SIG-M5 (cell line): ENCODE results near the gene CTNNBL1.
"Not testable (repeated sequence)": the region's sequence is repeated elsewhere in the genome, so short reads cannot be mapped to it uniquely, and the experiment has no call there.

Experiments
- DNase-seq: peaks from one replicate; lab custom pipeline; 2025; lab: John Stamatoyannopoulos, UW

Gene CTNNBL1

DNA sequence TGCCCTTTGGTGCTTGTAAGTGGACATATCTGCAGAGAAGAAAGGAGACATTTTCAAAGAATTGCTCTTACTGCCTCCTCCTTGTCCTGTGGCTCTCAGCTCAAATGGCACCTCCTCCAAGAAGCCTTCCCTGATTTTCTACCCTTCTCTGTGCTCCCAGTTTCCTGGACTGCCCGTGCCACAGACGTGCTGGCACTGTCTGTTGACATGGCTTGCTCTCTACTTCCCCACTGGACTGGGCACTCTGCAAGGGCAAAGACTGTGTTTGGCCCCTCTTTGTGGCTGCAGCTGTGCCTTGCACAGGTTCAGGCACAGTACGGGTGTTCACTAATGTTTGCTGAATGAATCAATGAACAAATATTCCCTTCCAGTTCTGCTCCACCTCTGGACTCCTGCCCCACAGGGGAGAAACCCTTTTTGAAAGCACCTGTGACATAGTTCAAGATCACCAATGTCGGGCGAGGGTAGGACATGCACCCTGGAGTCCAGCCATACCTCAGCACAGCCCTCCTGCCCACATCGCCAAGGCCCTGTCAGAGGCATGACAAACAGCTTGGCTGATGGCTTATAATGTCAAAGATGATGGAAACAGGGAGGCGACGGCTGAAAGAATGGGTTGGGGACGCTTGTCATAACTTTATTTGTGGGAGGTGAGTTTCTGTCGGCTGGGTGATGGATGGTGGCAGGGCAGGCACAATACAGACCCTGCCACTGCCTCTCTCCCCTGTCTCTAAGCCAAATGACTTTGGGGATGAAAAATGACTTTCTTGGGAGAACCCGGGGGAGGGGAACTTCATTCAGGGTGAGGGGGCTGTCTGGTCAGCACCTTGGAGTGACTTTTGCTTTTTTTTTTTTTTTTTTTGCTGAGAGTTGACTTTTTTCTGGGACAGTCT lies 15.6 kb upstream of the CTNNBL1 start:
- no peak for DNase-seq

DNA sequence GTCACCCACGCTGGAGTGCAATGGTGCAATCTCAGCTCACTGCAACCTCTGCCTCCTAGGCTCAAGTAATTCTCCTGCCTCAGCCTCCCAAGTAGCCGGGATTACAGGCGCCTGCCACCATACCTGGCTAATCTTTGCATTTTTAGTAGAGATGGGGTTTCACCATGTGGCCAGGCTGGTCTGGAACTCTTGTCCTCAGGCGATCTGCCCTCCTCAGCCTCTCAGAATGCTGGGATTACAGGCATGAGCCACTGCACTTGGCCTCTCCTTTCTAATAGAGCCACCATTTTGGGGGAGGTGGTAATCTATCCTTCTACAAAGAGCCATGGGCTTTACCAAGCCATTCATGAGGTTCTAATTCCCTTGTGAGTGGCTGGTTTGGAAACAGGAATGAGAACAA lies 14.1 kb upstream of the CTNNBL1 start:
- not testable (repeated sequence) for DNase-seq

DNA sequence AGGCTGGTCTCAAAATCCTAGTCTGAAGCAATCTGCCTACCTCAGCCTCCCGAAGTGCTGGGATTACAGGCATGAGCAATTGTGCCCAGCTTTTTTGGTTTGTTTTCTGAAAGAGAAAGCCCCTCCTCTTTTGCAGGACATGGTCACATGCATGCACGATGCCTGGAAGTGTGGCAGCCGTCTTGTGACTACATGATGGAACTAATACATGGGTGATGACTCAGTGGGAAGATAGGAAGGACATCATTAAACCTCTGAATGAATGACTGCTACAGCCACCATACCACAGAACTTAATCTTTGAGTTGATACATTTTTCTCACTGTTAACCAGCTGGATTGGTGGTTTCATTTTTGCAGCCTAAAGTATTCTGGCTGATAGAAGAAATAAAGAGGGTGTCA lies 13.4 kb upstream of the CTNNBL1 start:
- DNase-seq = no peak

DNA sequence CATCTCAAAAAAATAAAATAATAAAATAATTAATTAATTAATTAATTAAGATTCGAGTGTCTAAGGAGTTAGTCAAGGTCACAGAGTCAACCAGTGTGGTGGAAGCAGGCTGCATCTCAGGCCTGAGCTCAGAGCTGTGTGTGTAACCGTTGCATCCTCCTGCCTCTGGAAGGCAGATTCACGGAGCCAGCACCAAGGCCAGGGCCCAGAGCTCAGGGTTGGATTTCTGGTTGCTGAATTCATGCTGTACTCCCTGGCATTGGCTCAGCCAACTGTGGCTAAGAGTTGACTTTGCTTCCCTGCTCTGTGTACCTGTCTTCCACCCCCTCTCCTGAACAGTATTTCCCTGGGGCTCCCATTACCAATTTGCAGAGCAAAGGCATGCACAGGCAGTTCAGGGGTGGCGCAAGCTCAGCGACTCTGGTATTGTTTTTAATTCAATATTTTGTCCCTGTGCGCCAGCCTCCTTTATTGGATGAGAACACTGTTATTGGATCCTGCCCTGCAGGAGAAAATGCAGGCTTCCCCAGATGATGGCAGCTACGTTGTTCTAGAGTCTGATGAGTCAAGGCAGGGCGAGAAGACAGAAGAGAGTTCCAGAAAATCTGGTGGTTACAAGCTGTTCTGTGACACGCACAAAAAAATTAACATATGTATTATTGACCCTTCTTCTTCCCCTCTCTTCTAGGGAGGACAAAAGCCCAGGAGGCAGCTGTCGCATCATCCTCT lies 12.3 kb upstream of the CTNNBL1 start:
- DNase-seq = no peak

DNA sequence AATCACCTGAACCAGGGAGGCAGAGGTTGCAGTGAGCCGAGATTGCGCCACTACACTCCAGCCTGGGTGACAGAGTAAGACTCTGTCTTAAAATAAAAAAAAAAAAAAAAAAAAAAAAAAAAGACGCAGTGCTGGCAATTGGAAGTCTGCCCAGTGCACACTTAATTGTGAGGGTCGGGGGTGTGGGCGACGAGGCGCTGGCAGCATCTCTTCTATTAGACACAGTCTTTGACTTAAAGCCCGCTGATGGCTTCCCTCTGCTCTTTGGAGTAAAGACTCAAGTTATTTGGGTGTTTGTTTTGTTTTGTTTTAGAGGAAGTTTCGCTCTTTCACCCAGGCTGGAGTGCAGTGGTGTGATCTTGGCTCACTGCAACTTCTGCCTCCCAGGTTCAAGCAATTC lies 10.7 kb upstream of the CTNNBL1 start:
- DNase-seq = not testable (repeated sequence)

DNA sequence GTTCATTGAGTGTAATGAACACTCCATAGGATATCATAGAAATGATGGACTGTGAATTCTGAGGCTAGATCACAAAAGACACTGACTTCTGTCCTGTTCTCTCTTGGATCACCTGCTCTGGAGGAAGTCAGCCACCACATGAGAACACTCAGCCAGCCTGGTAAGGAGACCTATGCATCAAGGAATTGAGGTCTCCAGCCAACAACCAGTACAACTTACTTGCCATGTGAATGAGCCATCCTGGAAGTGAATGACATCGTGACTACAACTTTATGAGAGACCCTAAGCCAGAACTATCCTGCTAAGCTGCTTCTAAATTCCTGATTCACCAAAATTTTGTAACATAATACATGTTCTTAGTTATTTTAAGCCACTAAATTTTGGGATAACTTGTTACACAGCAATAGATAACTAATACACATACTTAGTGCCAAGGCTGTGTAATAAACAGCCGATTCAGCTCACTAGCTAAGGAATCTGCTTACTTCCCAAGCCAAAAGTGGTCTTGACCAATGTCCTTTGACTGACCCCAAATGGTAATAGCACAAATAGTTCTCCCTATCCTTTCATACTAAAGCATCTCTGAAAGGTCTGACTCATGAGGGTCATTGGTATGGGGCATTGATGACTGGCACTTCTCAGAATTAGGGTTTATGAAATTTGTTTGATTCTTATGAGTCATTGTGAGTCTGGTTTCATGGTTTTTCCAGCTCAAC lies 6.9 kb upstream of the CTNNBL1 start:
- no peak for DNase-seq

DNA sequence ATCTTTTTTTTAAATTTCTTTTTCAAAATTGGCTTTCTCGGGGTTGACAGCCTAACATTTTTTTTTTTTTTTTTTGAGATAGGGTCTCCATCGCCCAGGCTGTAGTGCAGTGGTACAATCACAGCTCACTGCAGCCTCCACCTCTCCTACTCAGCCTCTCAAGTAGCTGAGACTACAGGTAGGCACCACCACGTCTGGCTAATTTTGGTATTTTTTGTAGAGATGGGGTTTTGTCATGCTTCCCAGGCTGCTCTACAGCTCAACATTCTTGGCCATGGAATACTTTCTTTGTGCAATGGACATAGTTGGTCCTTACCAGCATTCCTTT lies 6.4 kb upstream of the CTNNBL1 start:
- no peak for DNase-seq

DNA sequence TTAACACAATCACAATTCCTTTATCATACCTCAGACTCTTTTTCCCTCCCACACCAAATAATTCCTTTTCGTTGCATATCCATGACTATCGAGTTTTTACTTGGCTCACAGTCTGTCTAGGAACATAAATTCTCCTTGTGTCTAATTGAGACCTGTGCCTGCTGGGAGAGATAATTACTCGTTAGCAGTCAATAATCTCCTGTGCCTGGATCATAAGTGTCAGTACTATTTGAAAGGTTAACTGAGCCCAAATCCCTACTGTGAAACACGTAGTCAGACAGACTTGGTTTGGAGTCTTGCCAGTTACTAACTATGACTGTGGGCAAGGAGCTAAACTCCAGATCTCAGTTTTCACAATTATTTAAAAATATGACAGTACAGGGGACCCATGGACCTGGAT lies 5.7 kb upstream of the CTNNBL1 start:
- no peak for DNase-seq

DNA sequence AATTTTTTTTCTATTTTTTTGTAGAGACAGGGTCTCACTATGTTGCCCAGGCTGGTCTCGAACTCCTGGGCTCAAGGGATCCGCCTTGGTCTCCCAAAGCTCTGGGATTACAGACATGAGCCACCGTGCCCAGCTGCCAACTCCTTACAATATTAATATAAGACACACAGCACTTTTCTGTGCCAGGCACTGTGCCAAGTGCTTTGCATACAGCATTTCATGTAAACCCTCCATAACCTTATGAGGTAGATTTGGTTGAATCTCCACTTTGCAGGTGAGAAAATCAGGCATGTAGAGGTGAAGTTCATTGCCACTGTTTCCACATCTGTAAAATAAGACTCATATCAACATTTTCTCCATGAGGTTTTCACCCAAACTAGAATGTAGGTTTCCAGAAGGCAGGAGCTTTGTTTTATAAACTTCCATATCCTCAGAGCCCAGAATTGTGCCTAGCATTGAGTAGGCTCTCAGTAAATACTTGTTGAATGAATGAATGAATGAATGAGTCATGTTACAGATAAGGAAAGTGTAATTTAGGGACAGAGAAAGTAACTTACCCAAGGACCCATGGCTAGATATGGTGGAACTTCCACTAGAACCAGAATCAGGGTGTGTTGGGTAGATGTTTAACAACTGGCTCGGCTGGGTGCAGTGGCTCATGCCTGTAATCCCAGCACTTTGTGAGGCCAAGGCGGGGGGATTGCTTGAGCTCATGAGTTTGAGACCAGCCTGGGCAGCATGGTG lies 3.0 kb upstream of the CTNNBL1 start:
- DNase-seq = no peak

DNA sequence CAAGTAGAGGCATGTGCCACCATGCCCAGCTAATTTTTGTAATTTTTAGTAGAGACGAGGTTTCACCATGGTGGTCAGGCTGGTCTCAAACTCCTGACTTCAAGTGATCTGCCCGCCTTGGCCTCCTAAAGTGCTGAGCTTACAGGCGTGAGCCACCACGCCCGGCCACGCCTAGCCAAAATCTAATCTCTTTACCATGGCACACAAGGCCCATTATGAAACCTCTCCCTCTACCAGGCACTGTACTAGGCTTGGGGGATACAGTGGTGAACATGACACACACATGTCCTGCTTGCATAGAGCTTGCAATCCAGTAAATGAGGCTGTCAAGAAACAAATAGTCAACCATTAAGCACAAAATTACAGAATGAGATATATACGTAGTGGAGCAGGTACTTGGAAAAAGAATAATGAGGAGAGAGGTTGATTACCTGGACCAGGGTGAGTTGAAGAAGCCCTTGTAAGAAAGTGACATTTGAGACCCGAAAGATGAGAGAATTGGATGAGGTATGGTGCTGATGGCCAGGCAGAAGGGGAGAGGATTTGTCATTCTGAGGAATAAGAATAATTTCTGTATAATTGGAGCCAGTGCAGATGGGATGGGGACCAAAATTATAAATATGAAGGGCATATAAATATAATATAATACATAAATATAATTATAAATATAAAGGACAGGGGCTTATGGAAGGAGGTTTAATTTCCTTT lies 1.2 kb upstream of the CTNNBL1 start:
- DNase-seq = no peak

DNA sequence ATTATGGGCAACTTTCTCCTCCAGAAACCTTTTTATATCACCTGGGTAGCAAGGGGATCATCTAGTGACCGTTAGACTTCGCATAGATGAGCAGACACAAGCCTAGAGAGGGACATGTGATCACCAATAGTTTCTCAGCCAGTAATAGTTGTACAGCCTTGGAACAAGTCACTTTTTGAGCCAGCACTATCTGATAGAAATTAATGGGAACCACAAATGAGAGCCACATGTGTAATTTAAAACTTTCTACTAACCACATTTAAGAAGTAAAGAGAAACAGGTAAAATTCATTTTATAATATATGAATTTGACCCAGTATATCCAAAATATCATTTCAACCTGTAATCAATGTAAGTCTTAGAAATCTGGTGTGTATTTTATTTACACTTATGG lies 592 bp upstream of the CTNNBL1 start:
- no peak for DNase-seq

DNA sequence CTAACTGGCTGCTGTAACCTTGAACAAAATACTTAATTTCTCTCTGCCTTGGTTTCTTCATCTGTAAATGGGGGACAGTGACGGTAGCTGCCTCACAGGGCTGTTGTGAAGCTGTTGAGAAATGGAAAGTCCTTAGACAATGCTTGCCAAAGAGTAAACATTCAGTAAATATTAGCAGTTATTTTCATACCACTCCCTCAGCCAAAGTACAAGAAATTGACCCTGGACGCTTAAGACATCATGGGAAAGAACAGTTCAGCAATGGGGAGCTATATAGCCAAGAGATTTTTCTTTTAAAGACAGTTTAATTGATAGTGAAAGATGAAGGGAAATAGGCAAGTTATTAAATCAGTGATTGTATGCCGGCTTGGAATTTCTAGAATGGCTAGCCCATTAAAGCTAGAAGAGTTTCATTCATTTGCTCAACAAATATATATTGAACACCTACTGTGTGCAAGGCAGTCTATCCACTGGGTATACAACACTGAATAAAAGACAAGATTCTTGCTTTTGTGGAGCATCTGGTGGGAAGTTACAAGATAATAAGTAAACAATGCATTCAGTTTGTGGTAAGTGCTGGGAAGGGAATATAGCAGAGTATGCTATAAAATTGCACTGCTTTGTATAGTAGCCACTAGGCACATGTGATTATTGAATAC lies 2.0 kb downstream of the CTNNBL1 start:
- DNase-seq = no peak

DNA sequence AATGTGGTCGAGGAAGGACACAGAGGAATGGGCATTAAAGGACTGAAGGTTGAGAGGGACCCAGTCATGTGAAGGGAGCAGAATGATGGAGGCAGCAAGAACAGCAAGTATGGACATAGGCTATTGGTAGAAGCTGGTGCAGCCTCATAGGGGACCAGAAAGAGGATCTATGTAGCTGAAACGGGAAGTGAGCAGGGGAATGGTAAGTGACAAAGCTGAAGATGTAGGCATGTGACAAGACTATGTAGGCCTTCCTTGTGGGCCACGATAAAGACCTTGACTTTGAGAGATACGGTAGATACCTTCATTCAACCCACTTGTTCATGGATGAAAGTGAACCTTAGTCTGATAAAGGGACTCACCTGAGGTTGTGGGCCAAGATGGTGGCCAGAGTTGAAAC lies 3.5 kb downstream of the CTNNBL1 start:
- peak; percentile 69 for DNase-seq

DNA sequence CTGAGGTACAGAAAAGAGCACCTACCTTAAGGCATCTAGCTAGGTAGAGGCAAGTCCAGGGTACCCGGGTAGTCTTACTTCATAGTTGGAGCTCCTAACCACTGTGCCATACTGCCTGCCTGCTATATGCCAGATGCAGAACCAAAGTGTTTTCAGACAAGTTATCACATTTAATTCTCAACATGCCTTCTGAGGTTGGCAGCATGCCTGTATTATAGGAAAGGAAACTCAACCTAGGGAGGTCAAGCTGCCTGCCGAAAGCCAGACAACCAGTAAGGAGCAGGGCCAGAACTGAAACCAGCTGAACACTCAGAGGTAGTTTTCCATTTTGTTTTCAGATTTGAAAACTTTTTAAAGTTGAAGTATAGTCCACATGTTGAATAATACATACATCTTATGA lies 5.4 kb downstream of the CTNNBL1 start:
- DNase-seq = no peak

DNA sequence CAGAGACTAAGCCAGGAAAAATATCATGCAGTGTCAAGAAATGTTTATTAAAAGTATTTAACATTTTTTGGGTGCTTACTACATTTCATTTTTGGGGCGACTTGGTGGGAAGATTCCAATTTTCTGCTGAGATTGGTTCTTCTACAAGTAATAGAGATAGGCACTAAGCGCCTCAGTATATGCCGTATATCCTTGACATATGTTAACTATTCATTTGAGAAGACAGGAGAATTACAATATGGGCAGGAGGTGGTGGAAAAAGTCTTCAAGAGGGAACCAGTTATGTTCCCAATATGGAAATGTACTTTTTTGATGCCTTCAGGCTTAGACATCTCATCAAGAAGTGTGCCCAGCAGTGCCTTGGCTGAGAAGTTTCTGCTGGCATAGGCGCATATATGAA lies 6.5 kb downstream of the CTNNBL1 start:
- no peak for DNase-seq

DNA sequence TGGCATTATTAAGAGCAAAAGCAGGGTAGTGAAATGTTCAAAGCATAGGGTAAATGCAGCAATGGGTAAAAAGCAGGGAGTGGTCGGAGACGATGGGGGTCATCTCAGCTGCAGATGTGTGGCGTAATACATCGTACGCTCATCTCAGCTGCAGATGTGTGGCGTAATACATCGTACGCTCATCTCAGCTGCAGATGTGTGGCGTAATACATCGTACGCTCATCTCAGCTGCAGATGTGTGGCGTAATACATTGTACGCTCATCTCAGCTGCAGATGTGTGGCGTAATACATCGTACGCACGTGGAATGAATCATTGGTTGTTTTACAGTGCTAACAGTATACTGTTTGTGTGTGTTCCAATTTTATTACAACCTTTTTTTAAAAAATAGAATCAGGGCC lies 7.8 kb downstream of the CTNNBL1 start:
- not testable (repeated sequence) for DNase-seq

DNA sequence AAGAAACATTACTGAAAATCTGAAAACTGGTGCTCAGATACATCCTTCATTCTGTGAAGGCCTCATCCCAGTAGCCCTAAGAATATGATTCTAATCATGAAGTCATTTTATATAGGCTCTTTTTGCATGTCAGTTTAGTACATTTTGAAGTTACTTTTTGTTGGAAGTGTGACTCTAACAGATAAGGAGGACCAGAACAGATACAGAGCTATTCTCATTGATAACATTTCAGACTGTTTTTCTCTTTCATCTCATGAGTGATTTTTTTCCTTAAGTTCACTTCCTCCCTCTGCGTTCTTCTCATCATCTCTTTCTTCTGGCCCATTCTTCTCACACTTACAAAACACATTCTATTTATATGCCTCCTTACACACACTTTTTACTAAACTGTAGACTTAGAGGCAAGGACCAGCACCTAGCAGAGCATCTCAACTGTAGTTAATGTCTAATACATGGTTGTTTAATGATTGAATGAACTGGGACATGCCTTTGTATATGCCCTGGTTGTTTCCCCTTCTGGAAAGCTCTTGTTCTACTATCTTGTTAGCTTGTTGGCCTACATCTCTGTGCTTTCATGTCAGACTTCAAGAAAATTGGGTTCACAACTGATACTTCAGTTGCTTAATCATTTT lies 8.7 kb downstream of the CTNNBL1 start:
- DNase-seq = no peak

DNA sequence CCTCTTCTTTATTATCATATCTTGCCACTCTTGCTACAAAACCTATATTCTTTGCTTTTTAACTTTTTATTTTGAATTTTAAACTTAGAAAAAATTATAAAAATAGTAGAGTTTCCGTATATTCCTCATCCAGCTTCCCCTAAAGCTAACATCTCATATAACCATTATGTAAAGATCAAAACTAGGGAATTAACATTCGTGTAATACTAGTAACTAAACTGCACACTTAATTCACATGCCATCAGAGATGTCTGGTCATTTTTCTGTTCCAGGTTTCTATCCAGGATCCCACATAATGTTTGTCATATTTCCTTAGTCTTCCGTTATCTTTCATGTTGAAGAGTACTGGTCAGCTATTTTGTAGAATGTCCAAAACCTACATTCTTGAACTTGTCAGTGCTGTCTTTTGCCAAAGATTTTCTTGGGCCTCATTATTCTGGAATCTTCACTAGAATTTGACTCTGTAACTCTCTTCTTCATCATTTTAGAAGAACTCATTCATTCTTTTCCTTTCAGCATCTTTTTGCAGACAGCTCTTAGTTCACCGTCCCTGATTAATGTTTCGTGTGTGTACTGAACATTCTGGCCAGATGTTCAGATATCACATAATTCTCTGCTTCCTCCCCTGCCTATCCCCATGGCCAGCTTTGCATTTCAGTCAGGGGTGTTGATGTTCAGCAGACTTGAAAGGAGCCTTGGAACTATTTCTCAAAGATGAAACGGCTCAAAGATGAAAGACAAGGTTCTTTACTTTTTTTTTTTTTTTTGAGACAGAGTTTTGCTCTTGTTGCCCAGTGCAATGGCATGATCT lies 9.4 kb downstream of the CTNNBL1 start:
- no peak for DNase-seq

DNA sequence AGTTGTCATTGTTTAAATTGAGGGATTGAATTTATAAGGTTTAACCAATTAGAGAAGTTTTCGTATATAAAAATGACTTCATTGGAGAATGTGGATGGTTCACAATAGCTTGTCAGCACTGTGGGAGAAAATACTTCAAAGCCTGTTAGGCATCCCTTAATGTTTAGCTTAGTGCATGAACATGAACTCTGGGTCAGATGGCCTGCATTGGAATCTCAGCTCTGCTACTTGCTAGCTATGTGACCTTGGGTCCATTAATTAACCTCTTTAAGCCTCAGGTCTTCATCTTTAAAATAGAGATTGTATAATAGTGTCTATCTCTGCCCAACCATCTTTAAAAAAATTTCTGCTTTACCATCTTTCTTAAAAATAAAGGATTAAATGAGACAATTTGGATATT lies 11.1 kb downstream of the CTNNBL1 start:
- DNase-seq = no peak

DNA sequence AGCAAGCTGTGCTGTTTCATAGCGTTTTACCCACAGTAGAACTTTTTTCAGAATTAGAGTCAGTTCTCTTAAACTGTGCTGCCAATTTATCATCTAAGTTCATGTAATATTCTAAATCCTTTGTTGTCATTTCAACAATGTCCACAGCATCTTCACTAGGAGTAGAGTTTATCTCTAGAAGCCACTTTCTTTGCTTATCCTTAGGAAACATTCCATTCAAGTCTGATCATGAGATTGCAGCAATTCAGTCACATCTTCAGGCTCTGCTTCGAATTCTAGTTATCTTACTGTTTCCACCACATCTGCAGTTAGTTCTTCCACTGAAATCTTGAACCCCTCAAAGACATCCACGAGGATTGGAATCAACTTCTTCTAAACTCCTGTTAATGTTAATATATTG lies 12.5 kb downstream of the CTNNBL1 start:
- no peak for DNase-seq
